K562 (cell line): ENCODE data around the gene TMEM154.

Experiments used
- CEBPB ChIP-seq: fragments of 450-650 bp; IDR thresholded peaks from 2 replicates; pipeline ENCODE4 v1.6.1; 2016; ENCODE audit warnings: missing genetic modification characterization, missing compliant biosample characterization
- CHD1 ChIP-seq: fragments of 200-600 bp; sonication (generic); IDR thresholded peaks from one replicate; pipeline ENCODE4 v1.6.1; 2012; ENCODE audit warnings: mild to moderate bottlenecking, moderate library complexity, low read length, inconsistent platforms
- ELK1 ChIP-seq: sonication (generic); formaldehyde crosslinking; IDR thresholded peaks from 2 replicates; pipeline ENCODE4 v1.8.1; 2022; ENCODE audit warnings: missing genetic modification reagents
- FOXA1 ChIP-seq: fragments of 450-650 bp; IDR thresholded peaks from 2 replicates; pipeline ENCODE4 v1.6.1; 2016; ENCODE audit warnings: mild to moderate bottlenecking, borderline replicate concordance
- ILF3 ChIP-seq: fragments of 450-650 bp; IDR thresholded peaks from 2 replicates; pipeline ENCODE4 v1.6.1; 2018; ENCODE audit warnings: antibody characterized with exemption, mild to moderate bottlenecking, moderate library complexity, borderline replicate concordance
- POLR2AphosphoS5 ChIP-seq: IDR thresholded peaks from 2 replicates; pipeline ENCODE4 v1.6.1; 2011; ENCODE audit warnings: mild to moderate bottlenecking, low read depth, low read length, moderate library complexity; ENCODE audit not compliant: control insufficient read depth, insufficient read depth
- ZBTB33 ChIP-seq: sonication (generic); formaldehyde crosslinking; IDR thresholded peaks from 2 replicates; pipeline ENCODE4 v1.8.1; 2023; ENCODE audit warnings: mild to moderate bottlenecking, missing genetic modification reagents
- ZHX1 ChIP-seq: fragments of 150-350 bp; conservative IDR thresholded peaks from 2 replicates; pipeline ENCODE4 v1.6.1; 2014; ENCODE audit warnings: low read length
- ZNF740 ChIP-seq, 3 experiments: fragments of 200-800 bp in 1 of 3; sonication (Bioruptor generic) in 1 of 3; sonication (generic) in 1 of 3; formaldehyde crosslinking in 1 of 3; IDR thresholded peaks; 2 replicates each; pipeline versions ENCODE4 v1.6.1 to v1.8.0; 2016 to 2022; ENCODE audit warnings: mild to moderate bottlenecking in 2 of 3, missing compliant biosample characterization in 2 of 3, missing genetic modification characterization in 2 of 3, missing genetic modification reagents in 1 of 3

- no peak for TF ChIP-seq ZNF740 (CRISPR knock-in tag; IDR thresholded peaks at IDR 0.05)
- TF ChIP-seq ZNF740 (tag; IDR thresholded peaks at IDR 0.05), result no peak
- no peak for TF ChIP-seq ILF3
- no peak for TF ChIP-seq ELK1 (CRISPR knock-in tag)
- TF ChIP-seq ZBTB33, result no peak
- TF ChIP-seq CEBPB (tag), result no peak
- no peak for TF ChIP-seq ZHX1
- no peak for TF ChIP-seq FOXA1
- TF ChIP-seq CHD1, result no peak
- TF ChIP-seq POLR2AphosphoS5, result no peak
These were observed 1.3 kb upstream of the TMEM154 start for GRCh38 chr4:152680988-152681603.
